IMR-90 (cell line): Measurements from ENCODE around the gene TAGLN2. TPM values are rescaled to one million over a fixed set of nuclear protein-coding genes. Genes with fewer than 3 reads are reported as not detected.

Experiments
- CTCF ChIP-seq: conservative IDR thresholded peaks from 2 replicates; pipeline ENCODE4 v1.5.1; 2012; ENCODE audit warnings: mild to moderate bottlenecking, low read depth, low read length, improper control_type of control experiment
- MAFK ChIP-seq: IDR thresholded peaks from 2 replicates; pipeline ENCODE4 v1.6.1; 2012; ENCODE audit warnings: low read depth, low read length, improper control_type of control experiment
- MAZ ChIP-seq: IDR thresholded peaks from 2 replicates; pipeline ENCODE4 v1.6.1; 2012; ENCODE audit warnings: low read depth, mild to moderate bottlenecking, low read length, improper control_type of control experiment, moderate library complexity, borderline replicate concordance
- RFX5 ChIP-seq: IDR thresholded peaks from 2 replicates; pipeline ENCODE4 v1.8.0; 2012; ENCODE audit warnings: low read depth, mild to moderate bottlenecking, low read length, moderate library complexity
- polyA plus RNA-seq, 3 experiments: library from polyadenylated mRNA; depleted of rRNA; stranded (reverse); fragments of >200 nt; gene quantifications; 2 replicates each; pipeline ENCODE4 v1.2.3, GENCODE V29; 2012; ENCODE audit warnings: low replicate concordance in 1 of 3
- total RNA-seq: library from RNA; depleted of rRNA; stranded (reverse); fragments of >200 nt; gene quantifications from 2 replicates; pipeline ENCODE4 v1.2.3, GENCODE V29; 2012

The TAGLN2 gene
- total and polyA plus RNA-seq, 2 of the 4 experiments (the other 2 are of a cell fraction), result 440 to 634 TPM

GRCh38 chr1:159924791-159925718 lies at the start of gene TAGLN2 (continued):
- TF ChIP-seq RFX5 (no peak), CTCF (no peak), MAFK (no peak), MAZ (peak; percentile 78; the same call in 1 of the 2 replicates)
